Middle frontal gyrus (tissue), 1 donor: ENCODE results near the gene SEBOX.
A peak's percentile ranks its signal among the peaks of the same experiment; 100 is the strongest.
"Not testable (repeated sequence)": the region's sequence is repeated elsewhere in the genome, so short reads cannot be mapped to it uniquely, and the experiment has no call there.

ENCODE experiments used
- DNase-seq: peaks from one replicate; pipeline ENCODE4 v3.0.0-alpha.2; 2015; ENCODE audit warnings: low spot score; ENCODE audit errors: extremely low spot score

SEBOX gene

GRCh38 chr17:28341516-28341915 is 23.5 kb downstream of the SEBOX start:
- no peak for DNase-seq

GRCh38 chr17:28340374-28340773 is 24.6 kb downstream of the SEBOX start:
- DNase-seq, result no peak

DNA sequence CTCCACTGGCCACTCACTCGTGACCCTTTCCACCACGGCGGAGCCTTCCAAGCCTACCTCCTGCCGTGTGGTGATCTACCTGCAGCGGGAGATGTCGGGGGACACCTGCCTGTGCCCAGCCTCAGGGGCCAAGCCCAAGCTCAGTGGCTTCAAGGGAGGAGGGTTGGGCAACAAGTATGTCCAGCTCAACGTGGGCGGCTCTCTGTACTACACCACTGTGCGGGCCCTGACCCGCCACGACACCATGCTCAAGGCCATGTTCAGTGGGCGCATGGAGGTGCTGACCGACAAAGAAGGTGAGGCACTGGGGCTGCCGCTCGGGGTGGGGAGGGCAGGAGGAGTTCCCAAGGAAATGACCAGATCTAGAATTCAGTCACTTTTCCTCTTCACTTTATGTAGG is 25.6 kb downstream of the SEBOX start:
- no peak for DNase-seq

GRCh38 chr17:28338769-28339212 is 26.2 kb downstream of the SEBOX start:
- not testable (repeated sequence) for DNase-seq

DNA sequence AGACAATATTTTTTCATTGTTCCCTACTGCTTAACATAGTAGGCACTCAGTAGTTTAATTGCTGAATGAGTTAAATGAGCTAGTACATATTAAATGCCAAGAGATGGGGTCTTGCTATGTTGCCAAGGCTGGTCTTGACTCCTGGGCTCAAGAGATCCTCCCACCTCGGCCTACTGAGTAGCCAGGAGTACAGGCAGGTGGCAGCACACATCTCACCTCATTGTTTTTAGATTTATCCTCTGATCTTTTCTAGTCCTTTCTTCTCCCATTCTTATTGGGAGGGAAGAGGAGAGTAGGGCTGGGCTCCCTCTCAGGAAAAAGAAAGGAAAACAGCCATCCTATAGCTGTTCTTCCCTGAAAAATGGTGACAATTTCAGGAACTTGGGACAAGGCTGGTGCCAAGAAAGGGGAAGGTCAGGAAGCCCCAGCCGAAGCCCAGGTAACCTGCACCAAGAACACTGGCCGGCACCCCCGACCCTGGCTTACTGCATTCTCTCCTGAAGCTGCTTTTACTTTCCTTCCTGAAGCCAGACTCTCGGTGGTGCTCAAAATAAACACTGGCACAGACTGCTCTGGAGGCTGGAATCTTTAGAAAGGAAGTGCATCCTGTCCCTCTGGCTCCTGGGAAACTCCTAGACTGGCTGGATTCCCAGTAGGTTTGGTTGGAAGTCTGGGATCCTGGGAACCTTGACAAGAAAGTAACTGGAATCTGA is 26.8 kb downstream of the SEBOX start:
- DNase-seq, result no peak

- peak; percentile 23 for DNase-seq
Measured at GRCh38 chr17:28335959-28336871, 28.8 kb downstream of the SEBOX start.

GRCh38 chr17:28335201-28335958 is 29.6 kb downstream of the SEBOX start, which contains the start of the genes IFT20 and TNFAIP1:
Gene IFT20 (minus strand): TSS chr17:28335472. CDS start chr17:28331985, 3,487 bp downstream.
Gene TNFAIP1 (plus strand): TSS chr17:28335761. CDS start chr17:28339522, 3,761 bp downstream.
- DNase-seq, result peak; percentile 99

GRCh38 chr17:28334666-28335200 is 30.3 kb downstream of the SEBOX start:
- no peak for DNase-seq

DNA sequence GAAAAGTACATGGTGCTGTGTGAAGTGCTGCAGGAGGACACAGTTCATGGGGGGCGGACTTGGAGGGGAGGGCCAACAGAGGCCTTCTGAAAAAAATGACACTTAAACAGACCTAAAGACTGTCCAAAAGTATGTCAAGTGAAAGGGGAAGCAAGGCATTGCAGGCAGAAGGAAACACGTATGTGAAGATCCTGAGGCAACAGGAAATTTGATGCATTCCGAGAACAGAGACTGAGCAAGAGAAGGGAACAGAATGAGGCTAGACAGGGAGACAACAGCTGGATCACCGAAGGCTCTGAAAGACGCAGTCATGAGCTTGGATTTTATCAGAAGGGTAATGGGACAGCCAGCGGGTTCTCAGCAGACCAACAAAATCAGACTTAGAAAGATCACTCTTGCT is 30.8 kb downstream of the SEBOX start:
- DNase-seq, result no peak

- DNase-seq, result no peak
Measured at GRCh38 chr17:28333083-28333746, 31.8 kb downstream of the SEBOX start.

DNA sequence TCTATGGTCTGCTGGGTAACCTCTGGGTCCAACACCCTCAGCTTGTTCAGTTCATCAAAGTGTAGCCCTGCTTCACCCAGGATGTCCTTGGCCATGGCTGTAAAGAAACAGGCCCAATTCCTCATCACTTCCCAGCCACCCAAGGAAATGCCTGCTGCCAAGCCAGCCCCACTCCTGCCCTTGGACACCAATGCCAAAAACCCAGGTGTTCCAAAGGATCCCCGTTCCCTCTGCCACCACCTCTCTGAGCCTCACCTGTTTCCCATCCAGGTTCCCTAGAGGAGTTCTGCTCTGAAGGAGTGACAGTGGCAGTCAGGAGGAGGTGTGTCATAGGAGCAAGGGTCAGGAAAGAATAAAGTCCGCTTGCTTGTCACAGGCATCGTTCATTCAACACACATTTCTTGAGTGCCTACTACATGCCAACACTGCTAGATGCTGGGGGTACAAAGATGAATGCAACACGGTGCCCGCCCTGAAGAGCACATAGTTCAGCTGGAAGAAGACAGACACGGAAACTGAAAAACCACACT is 33.0 kb downstream of the SEBOX start:
- DNase-seq, result no peak

DNA sequence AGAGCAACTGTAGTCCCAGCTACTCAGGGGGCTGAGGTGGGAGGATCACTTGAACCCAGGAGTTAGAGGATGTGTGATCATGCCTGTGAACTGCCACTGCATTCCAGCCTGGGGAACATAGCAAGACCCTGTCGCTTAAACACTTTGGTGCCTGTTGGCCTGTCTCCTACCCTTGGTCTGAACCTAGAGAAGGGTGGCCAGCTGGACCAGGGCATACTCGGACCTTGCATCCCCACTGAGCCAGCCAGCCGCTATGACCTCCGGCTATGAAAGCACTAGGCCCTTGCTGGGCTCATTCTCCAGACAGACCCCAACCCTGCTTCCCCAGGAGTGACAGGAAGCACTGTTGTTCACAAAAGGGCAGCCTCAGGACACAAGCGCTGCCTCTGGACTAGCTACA is 34.3 kb downstream of the SEBOX start:
- DNase-seq, result no peak

DNA sequence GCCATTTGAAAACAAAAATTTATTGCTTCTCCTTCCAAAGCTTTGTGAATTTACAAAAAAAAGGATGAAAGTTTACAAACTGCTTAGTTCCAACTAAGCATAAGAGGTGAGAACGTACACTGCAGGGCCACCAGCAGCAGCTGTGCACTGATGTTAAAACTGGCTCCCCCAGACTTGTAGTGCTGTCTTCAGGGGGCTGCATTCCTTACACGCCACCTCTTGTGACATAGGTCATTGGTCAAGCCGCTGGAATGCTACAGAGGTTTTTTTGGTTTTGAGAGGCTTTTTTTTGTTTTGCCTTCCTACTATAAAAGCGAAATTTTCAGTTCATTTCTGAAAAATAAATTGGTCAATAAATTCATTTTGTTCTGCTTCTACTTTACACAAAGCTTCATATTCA is 36.7 kb downstream of the SEBOX start:
- DNase-seq, result no peak

DNA sequence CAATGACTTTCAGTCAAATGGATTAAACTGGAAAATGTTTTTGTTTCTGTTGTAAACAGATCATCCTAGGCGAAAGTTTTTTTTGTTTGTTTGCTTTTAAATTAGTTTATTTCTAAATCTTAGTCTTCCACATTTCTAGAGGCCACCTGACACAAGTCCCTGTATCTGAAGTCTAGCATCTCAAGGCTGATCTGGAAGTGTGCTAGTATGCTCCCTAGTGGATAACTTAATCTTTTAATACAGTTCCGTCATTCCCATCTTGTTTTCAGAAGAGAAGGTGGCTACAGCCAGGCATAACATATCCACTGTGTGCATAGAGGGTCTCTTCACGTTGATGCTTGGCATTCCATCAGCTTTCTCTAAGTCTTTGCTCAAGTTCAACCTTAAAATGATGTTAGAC is 37.3 kb downstream of the SEBOX start:
- no peak for DNase-seq

GRCh38 chr17:28327031-28327607 is 37.9 kb downstream of the SEBOX start:
- DNase-seq, result no peak

DNA sequence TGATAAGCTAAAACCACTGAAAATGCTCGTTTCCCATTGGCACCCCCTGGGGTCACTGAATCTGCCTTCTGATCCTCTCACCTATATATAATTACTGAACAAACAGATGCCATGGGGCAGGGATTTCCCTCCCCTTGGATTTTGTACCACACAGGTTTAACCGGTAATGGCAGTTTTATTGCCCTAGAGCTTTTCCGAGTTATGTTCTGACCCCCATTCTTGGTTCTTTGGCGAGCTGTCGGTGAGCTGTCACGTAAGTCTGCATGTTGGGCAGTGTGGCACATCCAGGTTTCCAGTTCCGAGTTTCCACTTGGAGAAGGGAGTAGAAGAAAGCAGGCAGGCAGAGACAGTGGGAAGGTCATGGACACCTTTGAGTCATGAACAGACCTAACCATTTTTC is 38.9 kb downstream of the SEBOX start:
- no peak for DNase-seq

- no peak for DNase-seq
Measured at GRCh38 chr17:28325211-28325610, 39.8 kb downstream of the SEBOX start.

DNA sequence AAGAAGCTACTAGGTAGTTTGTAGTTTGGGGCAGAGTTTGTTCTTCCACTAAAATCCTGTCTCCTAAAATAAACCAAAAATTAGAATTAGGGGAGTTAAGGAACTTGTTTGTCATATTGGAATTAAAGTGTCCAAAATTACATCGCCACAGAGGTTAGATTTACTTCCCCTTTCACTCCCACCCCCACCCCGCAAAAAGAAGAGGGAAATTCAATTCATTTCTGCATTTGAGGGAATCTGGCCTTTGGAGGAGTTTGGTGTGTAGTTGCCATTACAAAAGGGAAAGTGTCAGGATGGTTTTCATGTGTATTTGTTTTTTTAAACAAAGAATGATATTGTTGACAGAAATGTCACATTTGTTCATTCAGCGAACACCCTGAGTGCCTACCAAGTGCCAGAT is 40.2 kb downstream of the SEBOX start:
- DNase-seq, result no peak

- no peak for DNase-seq
Measured at GRCh38 chr17:28324267-28324745, 40.7 kb downstream of the SEBOX start.
